Stimulated activated naive CD8-positive, alpha-beta T cell treated with anti-CD3 and anti-CD28 coated beads, Interleukin-15, Interleukin-2, amounts not matched to agents 100 U/mL and 50 U/mL, for 24 hours (primary cell): ENCODE data around the gene ZCWPW1.
"Not testable (repeated sequence)": the region's sequence is repeated elsewhere in the genome, so short reads cannot be mapped to it uniquely, and the experiment has no call there.

ENCODE experiments used
- ATAC-seq: fragments of 150-1000 bp; cut with Tn5 transposase; one replicate; pipeline ENCODE4 v1.10.0; 2021
- DNase-seq: peaks from one replicate; pipeline ENCODE4 v3.0.0; 2021

ZCWPW1 gene

GRCh38 chr7:100352984-100353684 lies 75.4 kb downstream of the ZCWPW1 start:
- no peak for ATAC-seq
- DNase-seq: peak; percentile 5

- not testable (repeated sequence) for DNase-seq
- peak; percentile 47 for ATAC-seq
Observed at GRCh38 chr7:100352230-100352781, 76.2 kb downstream of the ZCWPW1 start.

- ATAC-seq (no peak), DNase-seq (peak; percentile 9)
Observed at GRCh38 chr7:100351657-100352058, 76.8 kb downstream of the ZCWPW1 start.
